ENCODE results near the gene CCDC187.

DNA sequence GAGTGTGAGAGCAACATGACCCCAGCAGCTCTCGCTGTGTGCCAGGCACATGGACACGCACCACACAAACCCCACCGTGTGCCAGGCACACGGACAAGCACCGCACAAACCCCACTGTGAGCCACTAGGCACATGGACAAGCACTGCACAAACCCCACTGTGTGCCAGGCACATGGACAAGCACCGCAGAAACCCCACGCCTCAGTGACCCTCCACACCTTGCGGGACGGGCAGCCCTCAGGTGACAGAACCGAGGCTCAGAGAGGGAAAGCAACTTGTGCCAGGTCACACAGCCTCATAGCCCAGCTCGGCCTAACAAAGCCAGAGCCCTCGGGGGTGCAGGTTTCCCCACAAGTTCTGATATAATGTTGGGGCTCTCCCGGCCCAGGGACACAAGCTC is 21.5 kb upstream of the CCDC187 start:
- TF ChIP-seq EP300 (conservative IDR thresholded peaks at IDR 0.05; ENCODE audit: poor library complexity, severe bottlenecking) (no peak), POLR2AphosphoS5 (IDR thresholded peaks at IDR 0.05) (no peak)
- TF ChIP-seq, protein P1, sequence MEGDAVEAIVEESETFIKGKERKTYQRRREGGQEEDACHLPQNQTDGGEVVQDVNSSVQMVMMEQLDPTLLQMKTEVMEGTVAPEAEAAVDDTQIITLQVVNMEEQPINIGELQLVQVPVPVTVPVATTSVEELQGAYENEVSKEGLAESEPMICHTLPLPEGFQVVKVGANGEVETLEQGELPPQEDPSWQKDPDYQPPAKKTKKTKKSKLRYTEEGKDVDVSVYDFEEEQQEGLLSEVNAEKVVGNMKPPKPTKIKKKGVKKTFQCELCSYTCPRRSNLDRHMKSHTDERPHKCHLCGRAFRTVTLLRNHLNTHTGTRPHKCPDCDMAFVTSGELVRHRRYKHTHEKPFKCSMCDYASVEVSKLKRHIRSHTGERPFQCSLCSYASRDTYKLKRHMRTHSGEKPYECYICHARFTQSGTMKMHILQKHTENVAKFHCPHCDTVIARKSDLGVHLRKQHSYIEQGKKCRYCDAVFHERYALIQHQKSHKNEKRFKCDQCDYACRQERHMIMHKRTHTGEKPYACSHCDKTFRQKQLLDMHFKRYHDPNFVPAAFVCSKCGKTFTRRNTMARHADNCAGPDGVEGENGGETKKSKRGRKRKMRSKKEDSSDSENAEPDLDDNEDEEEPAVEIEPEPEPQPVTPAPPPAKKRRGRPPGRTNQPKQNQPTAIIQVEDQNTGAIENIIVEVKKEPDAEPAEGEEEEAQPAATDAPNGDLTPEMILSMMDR (IDR thresholded peaks at IDR 0.05; ENCODE audit: poor library complexity, severe bottlenecking), result no peak

Data from neural cell (in vitro differentiated cells).